PC-9 (cell line): ENCODE measurements around the gene AMMECR1. TPM values are rescaled to one million over a fixed set of nuclear protein-coding genes. Genes with fewer than 3 reads are reported as not detected.
A peak's percentile ranks its signal among the peaks of the same experiment; 100 is the strongest.

Experiments used
- BruUV-seq: library from RNA; stranded (reverse); fragments of 400-500 nt; replicated peaks from 2 replicates; lab custom pipeline; 2021; lab: Mats Ljungman, UMichigan
- CTCF ChIA-PET: fragments of 300-600 bp; sonication (Branson Sonifier 250); formaldehyde crosslinking; loops from one replicate; lab custom pipeline; 2022; ENCODE audit warnings: antibody characterized with exemption; lab: Charles Lee
- POLR2A ChIA-PET: fragments of 300-600 bp; sonication (Branson Sonifier 250); formaldehyde crosslinking; loops from one replicate; lab custom pipeline; 2022; ENCODE audit warnings: antibody characterized with exemption; ENCODE audit not compliant: unreplicated experiment; lab: Charles Lee
- DNase-seq, 2 experiments: peaks; one replicate each; pipeline versions ENCODE4 v3.0.0 to v3.0.0-alpha.2; 2015 to 2022; ENCODE audit warnings: mixed read lengths in 1 of 2
- H2AFZ ChIP-seq: fragments of 200-600 bp; sonication (generic); 2 replicates; pipeline ENCODE4 v1.8.1; 2017; ENCODE audit warnings: antibody characterized with exemption
- H3F3A ChIP-seq: fragments of 200-600 bp; sonication (generic); 2 replicates; pipeline ENCODE4 v1.8.1; 2017; ENCODE audit warnings: antibody characterized with exemption, mild to moderate bottlenecking, low read depth; ENCODE audit not compliant: insufficient read depth
- H3K27ac ChIP-seq: fragments of 200-600 bp; sonication (generic); 2 replicates; pipeline ENCODE4 v1.6.1; 2016; ENCODE audit warnings: mixed run types
- H3K27me3 ChIP-seq: fragments of 200-600 bp; sonication (generic); 2 replicates; pipeline ENCODE4 v1.6.1; 2016; ENCODE audit warnings: low read depth, mixed run types; ENCODE audit not compliant: insufficient read depth
- H3K36me3 ChIP-seq: fragments of 200-600 bp; sonication (generic); 2 replicates; pipeline ENCODE4 v1.6.1; 2016; ENCODE audit warnings: low read depth, mixed run types
- H3K4me1 ChIP-seq: fragments of 200-600 bp; sonication (generic); replicated peaks from 2 replicates; pipeline ENCODE4 v1.6.1; 2016; ENCODE audit warnings: mixed run types; ENCODE audit not compliant: insufficient read depth
- H3K4me2 ChIP-seq: fragments of 200-600 bp; sonication (generic); 2 replicates; pipeline ENCODE4 v1.6.1; 2017; ENCODE audit warnings: mixed run types
- H3K4me3 ChIP-seq: fragments of 200-600 bp; sonication (generic); 2 replicates; pipeline ENCODE4 v1.6.1; 2016; ENCODE audit warnings: mixed run types
- H3K79me2 ChIP-seq: fragments of 200-600 bp; sonication (generic); 2 replicates; pipeline ENCODE4 v1.6.1; 2017; ENCODE audit warnings: low read depth, mixed run types
- H3K9me2 ChIP-seq: fragments of 200-600 bp; sonication (generic); 2 replicates; pipeline ENCODE4 v1.8.1; 2017; ENCODE audit warnings: mild to moderate bottlenecking; ENCODE audit not compliant: insufficient read depth
- H3K9me3 ChIP-seq: fragments of 200-600 bp; sonication (generic); 2 replicates; pipeline ENCODE4 v1.8.1; 2016; ENCODE audit warnings: low read depth; ENCODE audit not compliant: insufficient read depth
- H4K20me1 ChIP-seq: fragments of 200-600 bp; sonication (generic); 2 replicates; pipeline ENCODE4 v1.8.1; 2017; ENCODE audit not compliant: insufficient read depth
- EZH2 ChIP-seq: fragments of 200-600 bp; sonication (generic); IDR thresholded peaks from 2 replicates; pipeline ENCODE4 v1.8.0; 2017; ENCODE audit warnings: antibody characterized with exemption, low read depth
- intact Hi-C: fragments of 100-400 bp; cut with micrococcal nuclease; formaldehyde crosslinking; loops from one replicate; pipeline ENCODE4 v1.10.0; 2022; ENCODE audit not compliant: unreplicated experiment
- total RNA-seq: library from RNA; stranded (reverse); gene quantifications from 2 replicates; pipeline ENCODE4 v1.2.3, GENCODE V29; 2021
- TF ChIP-seq, protein P1 (sequence below): fragments of 200-600 bp; sonication (generic); conservative IDR thresholded peaks from 2 replicates; pipeline ENCODE4 v1.6.1; 2017; ENCODE audit warnings: mixed run types, antibody characterized with exemption, mild to moderate bottlenecking, moderate library complexity

The AMMECR1 gene
- total RNA-seq, 1 experiment from 2014 or later = 35.4 TPM

- Histone ChIP-seq H3K4me2 (no peak overlapping the region), H3F3A (peaks cover 11% of the 10 kb centered on the region), H3K9me3 (no peaks in the 10 kb centered on the region), H3K4me1 (no peaks in the 10 kb centered on the region), H3K27ac (no peak overlapping the region), H3K36me3 (no peaks in the 10 kb centered on the region; the same call in 1 of the 2 replicates), H3K79me2 (no peaks in the 10 kb centered on the region), H4K20me1 (no peaks in the 10 kb centered on the region), H3K27me3 (no peaks in the 10 kb centered on the region), H2AFZ (no peak overlapping the region), H3K4me3 (no peak overlapping the region), H3K9me2 (no peaks in the 10 kb centered on the region)
- CTCF ChIA-PET = interaction anchor here (0.5 to 1.7 kb wide), 14 partner anchors 9 to 702 kb away, joined by 3 to 8 read pairs (median 4); partner anchors contain the start of gene TMEM164
- BruUV-seq = no TSS peak
- intact Hi-C loops = loop anchor here (1.0 to 10.0 kb wide), 6 partner anchors 235 to 659 kb away; no protein-coding TSS in a partner anchor
- TF ChIP-seq EZH2 = no peak
- TF ChIP-seq, protein P1, sequence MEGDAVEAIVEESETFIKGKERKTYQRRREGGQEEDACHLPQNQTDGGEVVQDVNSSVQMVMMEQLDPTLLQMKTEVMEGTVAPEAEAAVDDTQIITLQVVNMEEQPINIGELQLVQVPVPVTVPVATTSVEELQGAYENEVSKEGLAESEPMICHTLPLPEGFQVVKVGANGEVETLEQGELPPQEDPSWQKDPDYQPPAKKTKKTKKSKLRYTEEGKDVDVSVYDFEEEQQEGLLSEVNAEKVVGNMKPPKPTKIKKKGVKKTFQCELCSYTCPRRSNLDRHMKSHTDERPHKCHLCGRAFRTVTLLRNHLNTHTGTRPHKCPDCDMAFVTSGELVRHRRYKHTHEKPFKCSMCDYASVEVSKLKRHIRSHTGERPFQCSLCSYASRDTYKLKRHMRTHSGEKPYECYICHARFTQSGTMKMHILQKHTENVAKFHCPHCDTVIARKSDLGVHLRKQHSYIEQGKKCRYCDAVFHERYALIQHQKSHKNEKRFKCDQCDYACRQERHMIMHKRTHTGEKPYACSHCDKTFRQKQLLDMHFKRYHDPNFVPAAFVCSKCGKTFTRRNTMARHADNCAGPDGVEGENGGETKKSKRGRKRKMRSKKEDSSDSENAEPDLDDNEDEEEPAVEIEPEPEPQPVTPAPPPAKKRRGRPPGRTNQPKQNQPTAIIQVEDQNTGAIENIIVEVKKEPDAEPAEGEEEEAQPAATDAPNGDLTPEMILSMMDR = peak; percentile 71
- POLR2A ChIA-PET = no interaction called here
- DNase-seq = no peak
Observed at GRCh38 chrX:110145854-110146253, 172.0 kb downstream of the AMMECR1 start.

GRCh38 chrX:110145311-110145710 lies 172.6 kb downstream of the AMMECR1 start:
- no peaks in the 10 kb centered on the region for H3K27me3 ChIP-seq
- no peaks in the 10 kb centered on the region for H3K9me3 ChIP-seq
- no peaks in the 10 kb centered on the region for H3K79me2 ChIP-seq
- POLR2A ChIA-PET = no interaction called here
- intact Hi-C loops = loop anchor here (5.0 to 10.0 kb wide), 2 partner anchors 511 to 658 kb away; no protein-coding TSS in a partner anchor
- TF ChIP-seq EZH2 = no peak
- TF ChIP-seq, protein P1 = no peak
- CTCF ChIA-PET = interaction anchor here (0.5 to 1.7 kb wide), 2 partner anchors 270 to 288 kb away, joined by 3 to 5 read pairs; no protein-coding TSS in a partner anchor
- DNase-seq = no peak
- no peaks in the 10 kb centered on the region for H3K4me1 ChIP-seq
- H3K9me2 ChIP-seq = no peaks in the 10 kb centered on the region
- no peak overlapping the region for H3K27ac ChIP-seq
- peaks cover 11% of the 10 kb centered on the region for H3F3A ChIP-seq
- BruUV-seq = no TSS peak
- H3K4me3 ChIP-seq = no peak overlapping the region
- H3K4me2 ChIP-seq = no peak overlapping the region
- H2AFZ ChIP-seq = no peak overlapping the region
- H3K36me3 ChIP-seq = no peaks in the 10 kb centered on the region; the same call in 1 of the 2 replicates
- no peaks in the 10 kb centered on the region for H4K20me1 ChIP-seq

Other genes starting within 250 kb of the AMMECR1 start
- 0.79 TPM in 1 of 2 replicates, not detected in the other for gene RTL9, start 40.8 kb upstream of the AMMECR1 start, total RNA-seq